IMR-90 (cell line): ENCODE results near the gene DNM3. TPM values are rescaled to one million over a fixed set of nuclear protein-coding genes. Genes with fewer than 3 reads are reported as not detected.

Source experiments
- ATAC-seq: fragments of 200-7000 bp; cut with Tn5 transposase; 2 replicates; pipeline ENCODE4 v1.9.1; 2020; ENCODE audit warnings: low read depth, mild to moderate bottlenecking, moderate library complexity
- BruUV-seq: library from RNA; stranded (reverse); fragments of 400-500 nt; replicated peaks from 2 replicates; lab custom pipeline; 2021; lab: Mats Ljungman, UMichigan
- CTCF ChIA-PET: fragments of 300-600 bp; formaldehyde crosslinking; extraction: SDS; loops from one replicate; lab custom pipeline; 2021; ENCODE audit warnings: antibody characterized with exemption; lab: Yijun Ruan, JAX
- POLR2A ChIA-PET: fragments of 300-600 bp; sonication (Branson Sonifier 250); formaldehyde crosslinking; loops from one replicate; lab custom pipeline; 2022; ENCODE audit warnings: antibody characterized with exemption; ENCODE audit not compliant: unreplicated experiment; lab: Charles Lee
- DNase-seq: peaks from one replicate; pipeline ENCODE4 v3.0.0; 2013
- H2AFZ ChIP-seq: replicated peaks from 2 replicates; pipeline ENCODE3; 2013; ENCODE audit warnings: low read length, mild to moderate bottlenecking; ENCODE audit not compliant: poor library complexity
- H2AK5ac ChIP-seq: 2 replicates; pipeline ENCODE4 v1.6.1; 2013; ENCODE audit warnings: low read depth, low read length, inconsistent platforms
- H2AK9ac ChIP-seq: replicated peaks from 2 replicates; pipeline ENCODE3; 2013; ENCODE audit warnings: mild to moderate bottlenecking, low read depth, low read length, moderate library complexity; ENCODE audit not compliant: poor library complexity
- H2BK120ac ChIP-seq: 2 replicates; pipeline ENCODE4 v1.6.1; 2013; ENCODE audit warnings: low read depth, low read length, inconsistent platforms
- H2BK15ac ChIP-seq: 3 replicates; pipeline ENCODE4 v1.6.1; 2013; ENCODE audit warnings: low read depth, low read length, inconsistent platforms
- H2BK20ac ChIP-seq: 2 replicates; pipeline ENCODE4 v1.6.1; 2013; ENCODE audit warnings: low read depth, mild to moderate bottlenecking, inconsistent platforms, low read length, moderate library complexity
- H2BK5ac ChIP-seq: 2 replicates; pipeline ENCODE4 v1.6.1; 2013; ENCODE audit warnings: mild to moderate bottlenecking, low read depth, low read length, inconsistent platforms; ENCODE audit not compliant: poor library complexity, severe bottlenecking
- H3K14ac ChIP-seq: replicated peaks from 2 replicates; pipeline ENCODE4 v1.6.1; 2013; ENCODE audit warnings: low read depth, low read length, inconsistent platforms
- H3K18ac ChIP-seq: 2 replicates; pipeline ENCODE4 v1.6.1; 2013; ENCODE audit warnings: low read depth, low read length, control low read depth
- H3K23ac ChIP-seq: 2 replicates; pipeline ENCODE4 v1.6.1; 2013; ENCODE audit warnings: low read depth, low read length, inconsistent platforms
- H3K27ac ChIP-seq: 2 replicates; pipeline ENCODE4 v1.5.1; 2013; ENCODE audit warnings: mild to moderate bottlenecking, control low read depth, low read length; ENCODE audit not compliant: insufficient read depth
- H3K27me3 ChIP-seq: 2 replicates; pipeline ENCODE4 v1.6.1; 2013; ENCODE audit warnings: low read length; ENCODE audit not compliant: control insufficient read depth, insufficient read depth
- H3K36me3 ChIP-seq: 2 replicates; pipeline ENCODE4 v1.6.1; 2013; ENCODE audit warnings: low read length, mixed read lengths; ENCODE audit not compliant: control insufficient read depth, insufficient read depth
- H3K4ac ChIP-seq: 2 replicates; pipeline ENCODE4 v1.6.1; 2013; ENCODE audit warnings: low read depth, low read length, inconsistent platforms
- H3K4me1 ChIP-seq: 2 replicates; pipeline ENCODE4 v1.6.1; 2013; ENCODE audit warnings: low read length, mixed read lengths; ENCODE audit not compliant: control insufficient read depth, insufficient read depth
- H3K4me2 ChIP-seq: 2 replicates; pipeline ENCODE4 v1.6.1; 2013; ENCODE audit warnings: low read depth, mild to moderate bottlenecking, control low read depth, low read length, moderate library complexity
- H3K4me3 ChIP-seq: 2 replicates; pipeline ENCODE4 v1.5.1; 2013; ENCODE audit warnings: low read depth, mild to moderate bottlenecking, control low read depth, low read length, moderate library complexity; ENCODE audit not compliant: insufficient read depth
- H3K56ac ChIP-seq: 2 replicates; pipeline ENCODE4 v1.6.1; 2013; ENCODE audit warnings: low read length, inconsistent platforms; ENCODE audit not compliant: insufficient read depth; ENCODE audit errors: extremely low read depth
- H3K79me1 ChIP-seq, 2 experiments: 2 replicates each; pipeline ENCODE4 v1.6.1; 2013; ENCODE audit warnings: low read length in 2 of 2, inconsistent platforms in 1 of 2, low read depth in 1 of 2
- H3K9ac ChIP-seq: 2 replicates; pipeline ENCODE4 v1.6.1; 2013; ENCODE audit warnings: low read depth, low read length, control low read depth
- H3K9me1 ChIP-seq: 2 replicates; pipeline ENCODE4 v1.6.1; 2013; ENCODE audit warnings: low read length, inconsistent platforms; ENCODE audit not compliant: insufficient read depth
- H3K9me3 ChIP-seq: 2 replicates; pipeline ENCODE4 v1.6.1; 2013; ENCODE audit warnings: low read length; ENCODE audit not compliant: control insufficient read depth, insufficient read depth
- H4K20me1 ChIP-seq: 2 replicates; pipeline ENCODE4 v1.6.1; 2013; ENCODE audit warnings: low read length, inconsistent platforms; ENCODE audit not compliant: insufficient read depth
- H4K5ac ChIP-seq: 2 replicates; pipeline ENCODE4 v1.6.1; 2013; ENCODE audit warnings: mild to moderate bottlenecking, low read depth, low read length, control low read depth
- H4K8ac ChIP-seq, 2 experiments: 2 replicates each; pipeline ENCODE4 v1.6.1; 2013; ENCODE audit warnings: low read depth in 2 of 2, low read length in 2 of 2, control low read depth in 1 of 2, inconsistent platforms in 1 of 2
- H4K91ac ChIP-seq: 2 replicates; pipeline ENCODE4 v1.6.1; 2013; ENCODE audit warnings: low read depth, low read length, inconsistent platforms; ENCODE audit not compliant: insufficient read depth
- CTCF ChIP-seq: conservative IDR thresholded peaks from 2 replicates; pipeline ENCODE4 v1.5.1; 2012; ENCODE audit warnings: mild to moderate bottlenecking, low read depth, low read length, improper control_type of control experiment
- FOS ChIP-seq: fragments of 150-350 bp; IDR thresholded peaks from 2 replicates; pipeline ENCODE4 v1.6.1; 2016; ENCODE audit warnings: low read depth, low read length
- MAFK ChIP-seq: IDR thresholded peaks from 2 replicates; pipeline ENCODE4 v1.6.1; 2012; ENCODE audit warnings: low read depth, low read length, improper control_type of control experiment
- MAZ ChIP-seq: IDR thresholded peaks from 2 replicates; pipeline ENCODE4 v1.6.1; 2012; ENCODE audit warnings: low read depth, mild to moderate bottlenecking, low read length, improper control_type of control experiment, moderate library complexity, borderline replicate concordance
- RAD21 ChIP-seq: IDR thresholded peaks from 2 replicates; pipeline ENCODE4 v1.6.1; 2012; ENCODE audit warnings: low read length, improper control_type of control experiment
- RCOR1 ChIP-seq: IDR thresholded peaks from 2 replicates; pipeline ENCODE4 v1.6.1; 2012; ENCODE audit warnings: mild to moderate bottlenecking, low read length, improper control_type of control experiment; ENCODE audit not compliant: insufficient replicate concordance
- RFX5 ChIP-seq: IDR thresholded peaks from 2 replicates; pipeline ENCODE4 v1.8.0; 2012; ENCODE audit warnings: low read depth, mild to moderate bottlenecking, low read length, moderate library complexity
- WGBS, 2 experiments: methylation state at CpG; one replicate each; pipeline versions ENCODE4 v1.1.5 to v1.1.7; 2013; ENCODE audit warnings: missing lambda C conversion rate in 2 of 2; ENCODE audit not compliant: insufficient read length in 1 of 2; ENCODE audit errors: extremely low coverage in 2 of 2; 5-methylcytosine and 5-hydroxymethylcytosine counted together
- dilution Hi-C: fragments of 300-500 bp; cut with HindIII; formaldehyde crosslinking; loops from one replicate; pipeline ENCODE4 v1.14.3; 2018; ENCODE audit warnings: low sequenced_read_pairs; ENCODE audit not compliant: unreplicated experiment
- in situ Hi-C: fragments of 300-500 bp; cut with MboI; formaldehyde crosslinking; loops from 3 replicates; pipeline ENCODE4 v1.14.3; 2019; ENCODE audit warnings: low sequenced_read_pairs, inconsistent platforms, mixed read lengths
- intact Hi-C: fragments of 100-400 bp; cut with micrococcal nuclease; formaldehyde crosslinking; loops from 2 replicates; pipeline ENCODE4 v1.10.0; 2022
- polyA plus RNA-seq, 3 experiments: library from polyadenylated mRNA; depleted of rRNA; stranded (reverse); fragments of >200 nt; gene quantifications; 2 replicates each; pipeline ENCODE4 v1.2.3, GENCODE V29; 2012; ENCODE audit warnings: low replicate concordance in 1 of 3
- total RNA-seq: library from RNA; depleted of rRNA; stranded (reverse); fragments of >200 nt; gene quantifications from 2 replicates; pipeline ENCODE4 v1.2.3, GENCODE V29; 2012

DNM3 gene
- total and polyA plus RNA-seq, 2 of the 4 experiments (the other 2 are of a cell fraction), result 0.36 TPM

GRCh38 chr1:172289448-172289847 lies 448.1 kb downstream of the DNM3 start:
- no peak overlapping the region for H4K5ac ChIP-seq
- H3K4ac ChIP-seq, result no peak overlapping the region
- no peak overlapping the region for H3K4me2 ChIP-seq
- H3K23ac ChIP-seq, result no peak overlapping the region
- no TSS peak for BruUV-seq
- no peak overlapping the region for H2AK5ac ChIP-seq
- H3K14ac ChIP-seq, result no peak overlapping the region
- in situ Hi-C loops, result no loop called here
- H2BK120ac ChIP-seq, result no peak overlapping the region
- no peak overlapping the region for H4K8ac ChIP-seq
- DNase-seq (no peak), ATAC-seq (no peak)
- H3K36me3 ChIP-seq, result no peaks in the 10 kb centered on the region
- no peak overlapping the region for H3K27ac ChIP-seq
- H3K79me1 ChIP-seq, result no peaks in the 10 kb centered on the region
- H3K4me1 ChIP-seq, result peaks cover 2% of the 10 kb centered on the region; the same call in 1 of the 2 replicates
- no peak overlapping the region for H4K91ac ChIP-seq
- no peak overlapping the region for H2BK5ac ChIP-seq
- no peaks in the 10 kb centered on the region for H3K27me3 ChIP-seq
- H2AK9ac ChIP-seq, result no peak overlapping the region
- no peak overlapping the region for H3K56ac ChIP-seq
- no CpG with 5 or more reads among the region's 2 CpGs for WGBS, 2 experiments
- no peak overlapping the region for H2BK20ac ChIP-seq
- H3K4me3 ChIP-seq, result no peak overlapping the region
- POLR2A ChIA-PET, result interaction anchor here (0.6 kb wide), 1 partner anchor 17 kb away, joined by 5 read pairs; no protein-coding TSS in a partner anchor
- H3K9me3 ChIP-seq, result no peaks in the 10 kb centered on the region
- TF ChIP-seq MAZ (no peak), RAD21 (no peak), CTCF (no peak), RCOR1 (no peak), RFX5 (no peak), MAFK (peak; percentile 64; the same call in 1 of the 2 replicates), FOS (no peak)
- intact Hi-C loops, result no loop called here
- CTCF ChIA-PET, result no interaction called here
- no peak overlapping the region for H3K18ac ChIP-seq
- no peak overlapping the region for H2AFZ ChIP-seq
- no peak overlapping the region for H2BK15ac ChIP-seq
- H3K9ac ChIP-seq, result no peak overlapping the region
- H4K20me1 ChIP-seq, result no peaks in the 10 kb centered on the region
- peaks cover 6% of the 10 kb centered on the region for H3K9me1 ChIP-seq
- dilution Hi-C loops, result no loop called here
